Right renal pelvis (tissue), 4 donors: Measurements from ENCODE around the gene MRPL11. TPM values are rescaled to one million over a fixed set of nuclear protein-coding genes. Genes with fewer than 3 reads are reported as not detected.

Experiments used
- DNase-seq, 4 donors: peaks; one replicate each; pipeline ENCODE4 v3.0.0-alpha.2; 2013; ENCODE audit warnings: low read depth in 4 of 4, low spot score in 3 of 4, missing footprints in 1 of 4
- polyA plus RNA-seq, 4 donors: library from polyadenylated mRNA; unstranded; fragments of 120-200 nt; gene quantifications; one replicate each; pipeline ENCODE4 v1.2.1, GENCODE V29; 2013; ENCODE audit not compliant: insufficient read length in 4 of 4

MRPL11 gene
- 10 to 100 TPM; 72.4 to 80.1 (median 78.3) TPM for polyA plus RNA-seq

- peak; percentile 86 to 93 (median 92) for DNase-seq
These were observed at the start of gene MRPL11 for GRCh38 chr11:66438504-66439466. Gene MRPL11 (minus strand): TSS chr11:66438848. CDS start chr11:66438754, 94 bp downstream.

- DNase-seq, result no peak
These were observed 46.2 kb upstream of the MRPL11 start for GRCh38 chr11:66484806-66485380.

GRCh38 chr11:66480117-66480938 is 41.7 kb upstream of the MRPL11 start, which contains the start of gene DPP3:
Gene DPP3 (plus strand): TSS chr11:66480434. CDS start chr11:66482201, 1,767 bp downstream.
- DNase-seq, result peak; percentile 84 to 90 (median 87)

GRCh38 chr11:66479394-66480116 is 40.9 kb upstream of the MRPL11 start:
- peak in 1 of 4 donors; percentile 47 for DNase-seq

GRCh38 chr11:66478729-66479393 is 40.2 kb upstream of the MRPL11 start:
- no peak for DNase-seq

- no peak for DNase-seq
These were observed 38.9 kb upstream of the MRPL11 start for GRCh38 chr11:66477263-66478201.

GRCh38 chr11:66476841-66477251 is 38.2 kb upstream of the MRPL11 start:
- DNase-seq, result no peak

- DNase-seq, result no peak
These were observed 37.7 kb upstream of the MRPL11 start for GRCh38 chr11:66476173-66476840.

- DNase-seq, result no peak
These were observed 36.9 kb upstream of the MRPL11 start for GRCh38 chr11:66475349-66476172.

- no peak for DNase-seq
These were observed 35.2 kb upstream of the MRPL11 start for GRCh38 chr11:66473608-66474515.

- no peak for DNase-seq
These were observed 34.5 kb upstream of the MRPL11 start for GRCh38 chr11:66473167-66473566.

- DNase-seq, result no peak
These were observed 33.4 kb upstream of the MRPL11 start for GRCh38 chr11:66472054-66472453.

GRCh38 chr11:66471142-66471541 is 32.5 kb upstream of the MRPL11 start:
- DNase-seq, result no peak

- no peak for DNase-seq
These were observed 31.4 kb upstream of the MRPL11 start for GRCh38 chr11:66470015-66470414.

- DNase-seq, result no peak
These were observed 30.8 kb upstream of the MRPL11 start for GRCh38 chr11:66469441-66469840.

GRCh38 chr11:66468691-66469090 is 30.0 kb upstream of the MRPL11 start:
- no peak for DNase-seq
